Measurements from ENCODE around the gene MAD1L1. TPM values are rescaled to one million over a fixed set of nuclear protein-coding genes. Genes with fewer than 3 reads are reported as not detected.

The MAD1L1 gene
- total RNA-seq, 1 experiment from 2014 or later = 46.7 TPM

DNA sequence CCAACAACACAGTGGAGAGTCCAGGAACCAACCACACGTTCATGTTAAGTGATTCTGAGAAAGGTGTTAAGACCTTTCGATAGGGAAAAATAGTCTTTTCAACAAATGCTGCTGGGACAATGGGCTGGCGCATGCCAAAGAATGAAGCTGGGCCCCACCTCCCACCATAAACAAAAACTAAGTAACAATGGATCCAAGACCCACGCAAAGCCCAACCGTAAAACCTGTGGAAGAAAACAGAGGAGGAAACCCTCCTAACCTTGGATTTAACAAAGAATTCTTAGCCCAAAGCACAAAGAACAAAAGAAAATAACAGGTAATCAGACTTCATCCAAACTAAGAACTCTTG, 289.8 kb downstream of the MAD1L1 start:
- Histone ChIP-seq H3K9me3 (ENCODE audit: low read depth, low read length, poor library complexity, severe bottlenecking) (no peaks in the 10 kb centered on the region), H3K36me3 (ENCODE audit: insufficient read depth, low read length, poor library complexity, severe bottlenecking) (no peaks in the 10 kb centered on the region), H3K27me3 (replicated peaks; ENCODE audit: insufficient read depth, low read depth, low read length, poor library complexity) (no peaks in the 10 kb centered on the region), H3K27ac (ENCODE audit: low read depth, low read length, poor library complexity, severe bottlenecking) (no peak overlapping the region), H3K4me3 (ENCODE audit: low read depth, low read length, poor library complexity, severe bottlenecking) (no peak overlapping the region), H3K4me1 (ENCODE audit: insufficient read depth, low read length, poor library complexity, severe bottlenecking) (peaks cover 12% of the 10 kb centered on the region)
- DNase-seq (ENCODE audit: low spot score) = no peak
- intact Hi-C loops (cut with micrococcal nuclease; ENCODE audit: unreplicated experiment) = no loop called here
- ChIA-PET CTCF (no interaction called here), POLR2A (ENCODE audit: low non-redundant PET) (no interaction called here)
- no TSS peak for BruUV-seq (replicated peaks)
- no peak for TF ChIP-seq EZH2 (IDR thresholded peaks at IDR 0.05; ENCODE audit: borderline replicate concordance, low read depth, low read length, poor library complexity, severe bottlenecking)
- TF ChIP-seq, protein P1, sequence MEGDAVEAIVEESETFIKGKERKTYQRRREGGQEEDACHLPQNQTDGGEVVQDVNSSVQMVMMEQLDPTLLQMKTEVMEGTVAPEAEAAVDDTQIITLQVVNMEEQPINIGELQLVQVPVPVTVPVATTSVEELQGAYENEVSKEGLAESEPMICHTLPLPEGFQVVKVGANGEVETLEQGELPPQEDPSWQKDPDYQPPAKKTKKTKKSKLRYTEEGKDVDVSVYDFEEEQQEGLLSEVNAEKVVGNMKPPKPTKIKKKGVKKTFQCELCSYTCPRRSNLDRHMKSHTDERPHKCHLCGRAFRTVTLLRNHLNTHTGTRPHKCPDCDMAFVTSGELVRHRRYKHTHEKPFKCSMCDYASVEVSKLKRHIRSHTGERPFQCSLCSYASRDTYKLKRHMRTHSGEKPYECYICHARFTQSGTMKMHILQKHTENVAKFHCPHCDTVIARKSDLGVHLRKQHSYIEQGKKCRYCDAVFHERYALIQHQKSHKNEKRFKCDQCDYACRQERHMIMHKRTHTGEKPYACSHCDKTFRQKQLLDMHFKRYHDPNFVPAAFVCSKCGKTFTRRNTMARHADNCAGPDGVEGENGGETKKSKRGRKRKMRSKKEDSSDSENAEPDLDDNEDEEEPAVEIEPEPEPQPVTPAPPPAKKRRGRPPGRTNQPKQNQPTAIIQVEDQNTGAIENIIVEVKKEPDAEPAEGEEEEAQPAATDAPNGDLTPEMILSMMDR (conservative IDR thresholded peaks at IDR 0.05; ENCODE audit: low read depth, low read length) = no peak

DNA sequence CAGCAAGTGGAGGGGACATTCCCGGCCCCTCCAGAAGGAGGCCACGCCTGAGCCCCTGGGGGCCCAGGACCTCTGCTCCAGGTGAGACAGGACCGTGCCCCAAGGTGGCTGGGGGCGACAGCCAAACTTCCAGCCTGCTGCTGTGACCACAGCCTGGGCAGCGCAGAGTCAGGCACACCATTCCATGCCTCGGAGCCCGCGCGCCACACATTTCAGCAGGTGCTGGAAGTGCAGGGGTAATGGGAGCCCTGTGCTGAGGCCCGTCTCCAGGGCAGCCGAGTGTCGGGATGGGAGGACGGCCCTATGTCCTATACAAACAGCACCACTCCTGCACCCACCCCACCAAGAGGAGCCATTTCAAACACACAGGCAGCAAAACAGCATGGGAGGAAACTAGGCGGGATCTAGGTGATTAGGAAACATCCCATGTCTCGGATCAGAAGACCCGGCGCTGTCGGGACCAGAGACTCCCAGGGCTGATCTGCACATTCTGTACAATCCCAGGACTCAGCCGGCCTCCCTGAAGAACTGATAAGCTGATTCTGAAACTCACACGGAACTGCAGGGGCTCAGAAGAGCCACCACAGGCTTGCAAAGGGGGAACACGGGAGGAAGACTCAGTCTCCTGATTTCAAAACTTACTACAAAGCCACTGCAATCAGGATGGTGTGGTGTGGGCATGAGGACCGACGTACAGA, 290.4 kb downstream of the MAD1L1 start:
- H3K4me3 ChIP-seq (ENCODE audit: low read depth, low read length, poor library complexity, severe bottlenecking) = no peak overlapping the region
- no peaks in the 10 kb centered on the region for H3K36me3 ChIP-seq (ENCODE audit: insufficient read depth, low read length, poor library complexity, severe bottlenecking)
- intact Hi-C loops (cut with micrococcal nuclease; ENCODE audit: unreplicated experiment) = no loop called here
- no peak for TF ChIP-seq EZH2 (IDR thresholded peaks at IDR 0.05; ENCODE audit: borderline replicate concordance, low read depth, low read length, poor library complexity, severe bottlenecking)
- TF ChIP-seq, protein P1 (conservative IDR thresholded peaks at IDR 0.05; ENCODE audit: low read depth, low read length) = no peak
- H3K27ac ChIP-seq (ENCODE audit: low read depth, low read length, poor library complexity, severe bottlenecking) = no peak overlapping the region
- no peak for DNase-seq (ENCODE audit: low spot score)
- CTCF ChIA-PET = no interaction called here
- no peaks in the 10 kb centered on the region for H3K9me3 ChIP-seq (ENCODE audit: low read depth, low read length, poor library complexity, severe bottlenecking)
- POLR2A ChIA-PET (ENCODE audit: low non-redundant PET) = no interaction called here
- BruUV-seq (replicated peaks) = no TSS peak
- H3K4me1 ChIP-seq (ENCODE audit: insufficient read depth, low read length, poor library complexity, severe bottlenecking) = peaks cover 12% of the 10 kb centered on the region
- H3K27me3 ChIP-seq (replicated peaks; ENCODE audit: insufficient read depth, low read depth, low read length, poor library complexity) = no peaks in the 10 kb centered on the region

DNA sequence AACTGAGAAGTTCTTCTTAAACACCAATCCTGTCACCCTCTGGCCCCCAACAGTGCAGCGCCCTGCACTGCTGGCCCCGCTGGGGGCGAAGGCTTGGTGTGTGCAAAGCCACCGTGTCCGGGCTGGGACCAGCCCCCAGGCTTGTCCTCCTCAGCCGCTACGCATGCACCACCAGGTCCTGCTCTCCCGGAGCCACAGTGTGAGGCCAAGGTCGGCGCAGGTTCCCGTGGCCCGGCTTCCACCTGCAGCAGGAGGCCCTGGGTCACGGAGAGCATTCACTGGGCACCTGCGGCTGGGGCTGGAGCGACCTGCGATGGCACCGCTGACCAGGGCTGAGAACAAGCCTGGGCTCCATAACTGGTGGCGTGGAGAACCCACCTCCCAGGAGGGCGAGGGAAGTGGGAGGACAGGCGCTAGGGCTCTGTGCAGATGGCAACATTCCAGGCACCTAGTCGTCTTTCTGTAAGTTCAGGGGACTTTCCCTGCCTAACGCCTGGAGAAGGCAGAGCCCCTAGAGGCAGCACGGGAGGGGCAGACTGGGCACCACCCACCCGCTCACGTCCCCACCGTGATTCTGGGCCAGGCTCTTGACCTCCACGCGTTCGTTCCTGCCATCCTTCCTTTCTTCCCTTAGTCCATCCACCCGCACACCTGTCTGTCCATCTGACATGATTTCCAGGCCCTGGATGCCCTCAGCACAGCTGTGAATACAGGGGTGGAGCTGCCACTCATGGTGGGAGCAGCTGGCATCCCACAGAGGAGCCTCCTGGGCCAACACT, 291.1 kb downstream of the MAD1L1 start:
- Histone ChIP-seq H3K9me3 (ENCODE audit: low read depth, low read length, poor library complexity, severe bottlenecking) (no peaks in the 10 kb centered on the region), H3K4me3 (ENCODE audit: low read depth, low read length, poor library complexity, severe bottlenecking) (no peak overlapping the region), H3K27me3 (replicated peaks; ENCODE audit: insufficient read depth, low read depth, low read length, poor library complexity) (no peaks in the 10 kb centered on the region), H3K27ac (ENCODE audit: low read depth, low read length, poor library complexity, severe bottlenecking) (no peak overlapping the region), H3K36me3 (ENCODE audit: insufficient read depth, low read length, poor library complexity, severe bottlenecking) (no peaks in the 10 kb centered on the region), H3K4me1 (ENCODE audit: insufficient read depth, low read length, poor library complexity, severe bottlenecking) (peaks cover 12% of the 10 kb centered on the region)
- ChIA-PET CTCF (no interaction called here), POLR2A (ENCODE audit: low non-redundant PET) (no interaction called here)
- intact Hi-C loops (cut with micrococcal nuclease; ENCODE audit: unreplicated experiment) = no loop called here
- no peak for DNase-seq (ENCODE audit: low spot score)
- TF ChIP-seq EZH2 (IDR thresholded peaks at IDR 0.05; ENCODE audit: borderline replicate concordance, low read depth, low read length, poor library complexity, severe bottlenecking) = no peak
- TF ChIP-seq, protein P1 (conservative IDR thresholded peaks at IDR 0.05; ENCODE audit: low read depth, low read length) = no peak
- BruUV-seq (replicated peaks) = no TSS peak
